HFFc6 (cell line): Measurements from ENCODE around the gene NGB. TPM values are rescaled to one million over a fixed set of nuclear protein-coding genes. Genes with fewer than 3 reads are reported as not detected.

ENCODE experiments used
- DNase-seq: peaks from one replicate; pipeline ENCODE4 v3.0.0-alpha.2; 2018
- H3K27ac Mint-ChIP-seq: 2 replicates; pipeline ENCODE4 v1.8.0; 2020; ENCODE audit warnings: mild to moderate bottlenecking, mixed read lengths
- H3K27me3 Mint-ChIP-seq: 2 replicates; pipeline ENCODE4 v1.8.0; 2021; ENCODE audit warnings: mild to moderate bottlenecking, moderate library complexity, mixed read lengths; ENCODE audit not compliant: insufficient read depth
- H3K36me3 Mint-ChIP-seq: 2 replicates; pipeline ENCODE4 v1.8.0; 2021; ENCODE audit warnings: low read depth, mixed read lengths
- H3K4me1 Mint-ChIP-seq: 2 replicates; pipeline ENCODE4 v1.8.0; 2020; ENCODE audit warnings: low read depth, mixed read lengths
- H3K4me3 Mint-ChIP-seq: 2 replicates; pipeline ENCODE4 v1.8.0; 2020; ENCODE audit warnings: mild to moderate bottlenecking, moderate library complexity, mixed read lengths
- H3K9me3 Mint-ChIP-seq: 2 replicates; pipeline ENCODE4 v1.8.0; 2020; ENCODE audit warnings: mild to moderate bottlenecking, mixed read lengths
- total RNA-seq, 6 experiments: library from RNA; stranded (reverse); fragmentation: NEBNext Ultra II Directional; extraction: Animal tissue kit (Norgen Biotek cat#: 25700); gene quantifications; 2 replicates in 1 of 6; 3 replicates in 5 of 6; pipeline ENCODE4 v1.2.3, GENCODE V29; 2021
- TF ChIP-seq, protein P1 (sequence below): fragments of 200-600 bp; sonication (generic); IDR thresholded peaks from 2 replicates; pipeline ENCODE4 v1.5.0; 2021; ENCODE audit warnings: antibody characterized with exemption, mild to moderate bottlenecking

NGB gene
- total RNA-seq, 6 experiments from 2014 or later: not detected

DNA sequence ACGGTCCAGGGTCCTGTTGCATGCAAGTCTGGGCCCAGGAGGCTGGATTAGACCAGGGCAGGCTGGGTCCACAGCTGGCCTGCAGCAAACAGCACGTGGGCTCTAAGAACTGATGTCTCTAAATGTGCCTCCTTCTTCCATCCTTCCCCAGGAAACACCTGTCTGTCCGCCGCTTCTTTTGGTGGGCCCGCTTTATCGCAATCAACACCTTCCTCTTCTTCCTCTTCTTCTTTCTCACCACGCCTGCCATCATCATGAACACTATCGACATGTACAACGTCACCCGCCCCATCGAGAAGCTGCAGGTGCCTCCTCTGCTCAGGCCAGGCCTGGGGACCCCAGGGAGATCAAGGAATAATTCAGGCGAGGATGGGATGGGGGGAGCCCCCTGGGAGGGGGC is 28.3 kb downstream of the NGB start:
- Mint-ChIP-seq H3K36me3 (no peaks in the 10 kb centered on the region), H3K27me3 (peaks cover 31% of the 10 kb centered on the region), H3K27ac (no peak overlapping the region), H3K4me3 (no peak overlapping the region), H3K9me3 (no peaks in the 10 kb centered on the region), H3K4me1 (no peaks in the 10 kb centered on the region)
- TF ChIP-seq, protein P1, sequence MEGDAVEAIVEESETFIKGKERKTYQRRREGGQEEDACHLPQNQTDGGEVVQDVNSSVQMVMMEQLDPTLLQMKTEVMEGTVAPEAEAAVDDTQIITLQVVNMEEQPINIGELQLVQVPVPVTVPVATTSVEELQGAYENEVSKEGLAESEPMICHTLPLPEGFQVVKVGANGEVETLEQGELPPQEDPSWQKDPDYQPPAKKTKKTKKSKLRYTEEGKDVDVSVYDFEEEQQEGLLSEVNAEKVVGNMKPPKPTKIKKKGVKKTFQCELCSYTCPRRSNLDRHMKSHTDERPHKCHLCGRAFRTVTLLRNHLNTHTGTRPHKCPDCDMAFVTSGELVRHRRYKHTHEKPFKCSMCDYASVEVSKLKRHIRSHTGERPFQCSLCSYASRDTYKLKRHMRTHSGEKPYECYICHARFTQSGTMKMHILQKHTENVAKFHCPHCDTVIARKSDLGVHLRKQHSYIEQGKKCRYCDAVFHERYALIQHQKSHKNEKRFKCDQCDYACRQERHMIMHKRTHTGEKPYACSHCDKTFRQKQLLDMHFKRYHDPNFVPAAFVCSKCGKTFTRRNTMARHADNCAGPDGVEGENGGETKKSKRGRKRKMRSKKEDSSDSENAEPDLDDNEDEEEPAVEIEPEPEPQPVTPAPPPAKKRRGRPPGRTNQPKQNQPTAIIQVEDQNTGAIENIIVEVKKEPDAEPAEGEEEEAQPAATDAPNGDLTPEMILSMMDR: no peak
- no peak for DNase-seq

- Mint-ChIP-seq H3K4me3 (no peak overlapping the region), H3K9me3 (no peaks in the 10 kb centered on the region), H3K27ac (no peak overlapping the region), H3K36me3 (no peaks in the 10 kb centered on the region), H3K27me3 (peaks cover 32% of the 10 kb centered on the region), H3K4me1 (no peaks in the 10 kb centered on the region)
- TF ChIP-seq, protein P1: no peak
- no peak for DNase-seq
Measured at GRCh38 chr14:77241955-77242354, 29.1 kb downstream of the NGB start.

DNA sequence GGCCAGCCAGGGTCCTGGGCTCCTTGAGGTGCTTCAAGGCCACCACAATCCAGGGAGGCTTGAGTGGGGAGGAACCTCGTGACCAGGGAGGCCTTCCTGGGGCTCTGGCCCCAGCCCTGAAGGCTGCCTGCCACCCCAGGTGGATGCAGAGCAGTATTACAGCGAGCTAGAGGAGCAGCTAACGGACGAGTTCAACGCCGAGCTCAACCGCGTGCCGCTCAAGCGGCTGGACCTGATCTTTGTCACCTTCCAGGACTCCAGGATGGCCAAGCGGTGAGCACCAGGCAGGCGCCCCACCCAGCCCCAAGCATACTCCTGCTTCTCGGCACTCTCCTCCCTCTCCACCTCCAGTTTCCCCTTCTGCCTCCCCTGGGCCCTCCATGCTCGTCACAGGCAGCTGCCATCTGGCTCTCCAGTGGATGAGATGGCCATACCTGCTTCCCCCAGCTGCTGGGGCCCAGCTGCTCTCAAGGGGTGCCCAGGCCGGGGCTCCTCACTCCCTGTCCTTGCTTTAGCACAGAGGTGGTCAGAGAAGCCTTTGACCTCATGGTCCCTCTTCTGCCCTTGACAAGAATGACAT is 30.6 kb downstream of the NGB start:
- no peaks in the 10 kb centered on the region for H3K4me1 Mint-ChIP-seq
- no peak for DNase-seq
- no peak overlapping the region for H3K4me3 Mint-ChIP-seq
- TF ChIP-seq, protein P1: no peak
- H3K27ac Mint-ChIP-seq: no peak overlapping the region
- H3K9me3 Mint-ChIP-seq: no peaks in the 10 kb centered on the region
- H3K27me3 Mint-ChIP-seq: peaks cover 23% of the 10 kb centered on the region
- H3K36me3 Mint-ChIP-seq: no peaks in the 10 kb centered on the region

- H3K9me3 Mint-ChIP-seq: no peaks in the 10 kb centered on the region
- no peak overlapping the region for H3K27ac Mint-ChIP-seq
- no peaks in the 10 kb centered on the region for H3K4me1 Mint-ChIP-seq
- peaks cover 23% of the 10 kb centered on the region for H3K27me3 Mint-ChIP-seq
- TF ChIP-seq, protein P1: no peak
- no peak overlapping the region for H3K4me3 Mint-ChIP-seq
- no peak for DNase-seq
- H3K36me3 Mint-ChIP-seq: no peaks in the 10 kb centered on the region
Measured at GRCh38 chr14:77239412-77239811, 31.6 kb downstream of the NGB start.

DNA sequence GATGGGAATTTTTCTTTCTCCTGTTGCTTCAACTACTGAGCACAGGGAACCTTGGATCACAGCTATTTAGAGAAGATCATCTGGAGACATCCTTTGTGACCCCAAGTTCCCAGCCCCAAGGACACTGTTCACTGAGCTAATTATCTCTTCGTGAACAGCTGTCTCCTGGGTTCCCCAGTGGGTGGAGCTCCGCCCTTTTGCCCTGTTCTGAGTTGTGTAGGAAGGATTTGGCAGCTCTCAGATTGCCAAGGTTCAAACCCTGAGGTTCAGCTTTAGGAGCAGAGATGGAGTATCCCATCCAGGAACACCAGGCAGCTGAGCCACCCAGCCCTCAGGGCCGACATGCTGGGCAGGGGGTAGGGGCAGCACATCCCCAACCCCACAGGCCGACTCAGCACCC is 32.0 kb downstream of the NGB start:
- Mint-ChIP-seq H3K4me1 (no peaks in the 10 kb centered on the region), H3K27me3 (peaks cover 23% of the 10 kb centered on the region), H3K9me3 (no peaks in the 10 kb centered on the region), H3K4me3 (no peak overlapping the region), H3K36me3 (no peaks in the 10 kb centered on the region), H3K27ac (no peak overlapping the region)
- no peak for DNase-seq
- TF ChIP-seq, protein P1: no peak

DNA sequence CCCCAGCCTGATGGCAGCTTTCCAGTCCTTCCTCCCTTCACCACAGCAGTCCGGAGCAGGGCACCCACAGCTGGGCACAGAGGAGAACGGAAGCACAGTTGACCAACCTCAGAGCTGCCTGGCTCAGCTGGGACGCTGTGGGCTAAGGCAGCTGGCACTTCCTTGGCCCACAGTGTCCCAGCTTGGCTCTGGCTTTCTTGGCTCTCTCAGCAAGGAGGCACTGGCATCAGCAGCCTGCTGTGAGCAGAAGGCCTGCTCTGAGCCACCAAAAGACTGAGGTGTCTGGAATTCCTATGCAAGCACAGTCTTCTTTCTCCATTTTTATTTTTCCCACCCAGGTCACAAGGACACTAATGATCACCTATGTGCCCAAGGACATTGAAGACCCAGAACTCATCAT is 32.6 kb downstream of the NGB start:
- no peaks in the 10 kb centered on the region for H3K4me1 Mint-ChIP-seq
- no peak overlapping the region for H3K4me3 Mint-ChIP-seq
- no peaks in the 10 kb centered on the region for H3K9me3 Mint-ChIP-seq
- H3K27me3 Mint-ChIP-seq: peaks cover 27% of the 10 kb centered on the region
- no peaks in the 10 kb centered on the region for H3K36me3 Mint-ChIP-seq
- no peak for DNase-seq
- H3K27ac Mint-ChIP-seq: no peak overlapping the region
- TF ChIP-seq, protein P1: no peak
